AG09319 (cell line): ENCODE measurements around the gene NOX1.
"Not testable (repeated sequence)": the region's sequence is repeated elsewhere in the genome, so short reads cannot be mapped to it uniquely, and the experiment has no call there.

Experiments used
- DNase-seq: peaks from one replicate; pipeline ENCODE4 v3.0.0-alpha.2; 2010; ENCODE audit warnings: low read depth; ENCODE audit errors: extremely low read depth
- CTCF ChIP-seq: IDR thresholded peaks from 2 replicates; pipeline ENCODE4 v1.5.1; 2011; ENCODE audit warnings: low read depth, mild to moderate bottlenecking, inconsistent platforms, low read length, moderate library complexity

NOX1 gene

GRCh38 chrX:100798484-100799214 lies 75.5 kb downstream of the NOX1 start:
- DNase-seq: no peak
- TF ChIP-seq CTCF: no peak

- TF ChIP-seq CTCF: no peak
- DNase-seq: no peak
These were observed 76.8 kb downstream of the NOX1 start for GRCh38 chrX:100797359-100797758.

GRCh38 chrX:100796371-100796770 lies 77.8 kb downstream of the NOX1 start:
- not testable (repeated sequence) for DNase-seq
